ENCODE measurements around the gene CSMD2. TPM values are rescaled to one million over a fixed set of nuclear protein-coding genes. Genes with fewer than 3 reads are reported as not detected.

Gene CSMD2
- total RNA-seq, 1 experiment from 2014 or later = not detected

DNA sequence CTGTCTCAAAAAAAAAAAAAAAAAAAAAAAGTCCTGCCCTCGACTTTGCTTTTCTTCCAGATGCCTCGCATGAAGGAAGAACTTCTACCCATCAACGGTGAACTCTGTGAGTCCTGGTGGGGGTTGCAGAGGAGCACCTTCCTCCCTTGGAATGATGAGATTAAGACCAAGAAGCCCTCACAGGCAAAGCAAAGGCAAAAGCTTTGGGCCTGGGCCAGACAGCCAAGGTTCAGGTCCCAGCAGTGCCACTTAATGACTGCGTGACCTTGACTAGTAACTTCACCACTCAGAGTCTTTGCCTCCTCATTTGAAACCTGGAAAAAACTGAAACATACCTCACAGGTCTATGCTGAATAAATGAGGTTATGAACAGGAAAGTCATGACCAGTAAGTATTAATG is 637.1 kb downstream of the CSMD2 start:
- H3K79me2 ChIP-seq (ENCODE audit: low read depth) = no peaks in the 10 kb centered on the region
- no peaks in the 10 kb centered on the region for H4K20me1 ChIP-seq (ENCODE audit: insufficient read depth)
- no peaks in the 10 kb centered on the region for H3K36me3 ChIP-seq (ENCODE audit: low read depth)
- ChIA-PET CTCF (interaction anchor here (0.7 kb wide), 1 partner anchor 870 kb away, joined by 13 read pairs; no protein-coding TSS in a partner anchor), POLR2A (ENCODE audit: unreplicated experiment) (no interaction called here)
- BruUV-seq (replicated peaks) = no TSS peak
- no peak overlapping the region for H2AFZ ChIP-seq
- no peak overlapping the region for H3K4me2 ChIP-seq
- peaks cover 74% of the 10 kb centered on the region for H3K27me3 ChIP-seq (ENCODE audit: insufficient read depth, low read depth)
- H3K4me1 ChIP-seq (replicated peaks; ENCODE audit: insufficient read depth) = no peaks in the 10 kb centered on the region
- no peak overlapping the region for H3K27ac ChIP-seq
- TF ChIP-seq EZH2 (IDR thresholded peaks at IDR 0.05; ENCODE audit: low read depth) = no peak
- TF ChIP-seq, protein P1, sequence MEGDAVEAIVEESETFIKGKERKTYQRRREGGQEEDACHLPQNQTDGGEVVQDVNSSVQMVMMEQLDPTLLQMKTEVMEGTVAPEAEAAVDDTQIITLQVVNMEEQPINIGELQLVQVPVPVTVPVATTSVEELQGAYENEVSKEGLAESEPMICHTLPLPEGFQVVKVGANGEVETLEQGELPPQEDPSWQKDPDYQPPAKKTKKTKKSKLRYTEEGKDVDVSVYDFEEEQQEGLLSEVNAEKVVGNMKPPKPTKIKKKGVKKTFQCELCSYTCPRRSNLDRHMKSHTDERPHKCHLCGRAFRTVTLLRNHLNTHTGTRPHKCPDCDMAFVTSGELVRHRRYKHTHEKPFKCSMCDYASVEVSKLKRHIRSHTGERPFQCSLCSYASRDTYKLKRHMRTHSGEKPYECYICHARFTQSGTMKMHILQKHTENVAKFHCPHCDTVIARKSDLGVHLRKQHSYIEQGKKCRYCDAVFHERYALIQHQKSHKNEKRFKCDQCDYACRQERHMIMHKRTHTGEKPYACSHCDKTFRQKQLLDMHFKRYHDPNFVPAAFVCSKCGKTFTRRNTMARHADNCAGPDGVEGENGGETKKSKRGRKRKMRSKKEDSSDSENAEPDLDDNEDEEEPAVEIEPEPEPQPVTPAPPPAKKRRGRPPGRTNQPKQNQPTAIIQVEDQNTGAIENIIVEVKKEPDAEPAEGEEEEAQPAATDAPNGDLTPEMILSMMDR (conservative IDR thresholded peaks at IDR 0.05) = no peak
- intact Hi-C loops (cut with micrococcal nuclease; ENCODE audit: unreplicated experiment) = no loop called here
- no peaks in the 10 kb centered on the region for H3K9me3 ChIP-seq (ENCODE audit: insufficient read depth, low read depth)
- no peak overlapping the region for H3K4me3 ChIP-seq
- DNase-seq = no peak
- H3K9me2 ChIP-seq (ENCODE audit: insufficient read depth) = no peaks in the 10 kb centered on the region
- H3F3A ChIP-seq (ENCODE audit: insufficient read depth, low read depth) = no peaks in the 10 kb centered on the region

DNA sequence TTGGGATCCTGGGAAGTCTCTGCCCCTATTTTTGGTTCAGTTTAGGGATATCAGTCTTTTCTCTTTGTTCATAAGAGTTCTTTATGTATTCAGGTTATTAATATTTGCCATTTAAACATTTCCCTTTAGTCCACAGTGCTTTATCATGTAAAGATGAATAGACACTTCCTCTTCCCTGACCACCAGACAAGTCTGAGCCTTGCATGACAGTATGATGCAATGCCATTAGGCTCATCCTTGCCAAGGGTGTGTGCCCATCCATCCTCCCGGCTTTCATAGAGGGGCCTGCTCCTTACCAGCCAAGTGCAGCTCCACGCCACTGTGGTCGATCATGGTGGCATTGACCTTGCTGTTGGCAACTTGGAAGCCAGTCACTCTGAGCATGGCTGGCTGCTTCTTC is 640.4 kb downstream of the CSMD2 start:
- intact Hi-C loops (cut with micrococcal nuclease; ENCODE audit: unreplicated experiment) = no loop called here
- Histone ChIP-seq H4K20me1 (ENCODE audit: insufficient read depth) (no peaks in the 10 kb centered on the region), H3K4me3 (no peak overlapping the region), H3K27ac (no peak overlapping the region), H3K9me3 (ENCODE audit: insufficient read depth, low read depth) (no peaks in the 10 kb centered on the region), H3K9me2 (ENCODE audit: insufficient read depth) (no peaks in the 10 kb centered on the region), H3K4me2 (no peak overlapping the region), H3K79me2 (ENCODE audit: low read depth) (no peaks in the 10 kb centered on the region), H3K36me3 (ENCODE audit: low read depth) (no peaks in the 10 kb centered on the region), H3F3A (ENCODE audit: insufficient read depth, low read depth) (no peaks in the 10 kb centered on the region), H3K27me3 (ENCODE audit: insufficient read depth, low read depth) (peaks cover 73% of the 10 kb centered on the region), H3K4me1 (replicated peaks; ENCODE audit: insufficient read depth) (no peaks in the 10 kb centered on the region), H2AFZ (no peak overlapping the region)
- BruUV-seq (replicated peaks) = no TSS peak
- TF ChIP-seq EZH2 (IDR thresholded peaks at IDR 0.05; ENCODE audit: low read depth) = no peak
- TF ChIP-seq, protein P1 (conservative IDR thresholded peaks at IDR 0.05) = no peak
- no peak for DNase-seq
- CTCF ChIA-PET = no interaction called here
- POLR2A ChIA-PET (ENCODE audit: unreplicated experiment) = no interaction called here

- no peak overlapping the region for H3K4me2 ChIP-seq
- H3K36me3 ChIP-seq (ENCODE audit: low read depth) = no peaks in the 10 kb centered on the region
- H4K20me1 ChIP-seq (ENCODE audit: insufficient read depth) = no peaks in the 10 kb centered on the region
- no peak for DNase-seq
- TF ChIP-seq EZH2 (IDR thresholded peaks at IDR 0.05; ENCODE audit: low read depth) = no peak
- TF ChIP-seq, protein P1 (conservative IDR thresholded peaks at IDR 0.05) = no peak
- H3K4me1 ChIP-seq (replicated peaks; ENCODE audit: insufficient read depth) = no peaks in the 10 kb centered on the region
- H3F3A ChIP-seq (ENCODE audit: insufficient read depth, low read depth) = no peaks in the 10 kb centered on the region
- H3K9me2 ChIP-seq (ENCODE audit: insufficient read depth) = no peaks in the 10 kb centered on the region
- peaks cover 67% of the 10 kb centered on the region for H3K27me3 ChIP-seq (ENCODE audit: insufficient read depth, low read depth)
- H3K4me3 ChIP-seq = no peak overlapping the region
- H2AFZ ChIP-seq = no peak overlapping the region
- no peaks in the 10 kb centered on the region for H3K9me3 ChIP-seq (ENCODE audit: insufficient read depth, low read depth)
- CTCF ChIA-PET = no interaction called here
- intact Hi-C loops (cut with micrococcal nuclease; ENCODE audit: unreplicated experiment) = no loop called here
- POLR2A ChIA-PET (ENCODE audit: unreplicated experiment) = no interaction called here
- H3K79me2 ChIP-seq (ENCODE audit: low read depth) = no peaks in the 10 kb centered on the region
- H3K27ac ChIP-seq = no peak overlapping the region
- BruUV-seq (replicated peaks) = no TSS peak
Measured at GRCh38 chr1:33519240-33519884, 645.7 kb downstream of the CSMD2 start.

Measured in PC-9 (cell line).